GM13976 (cell line): ENCODE results near the gene CCDC73.

Source experiments
- DNase-seq: peaks from one replicate; pipeline ENCODE4 v3.0.0; 2012; ENCODE audit warnings: low spot score
- CTCF ChIP-seq: IDR thresholded peaks from 2 replicates; pipeline ENCODE4 v1.5.1; 2012; ENCODE audit warnings: borderline replicate concordance, mild to moderate bottlenecking; ENCODE audit not compliant: insufficient read depth; ENCODE audit errors: extremely low read depth, missing control alignments, control extremely low read depth
- in situ Hi-C: fragments of 300-500 bp; cut with MboI; formaldehyde crosslinking; loops from one replicate; pipeline ENCODE4 v1.12.0; 2022; ENCODE audit warnings: low sequenced_read_pairs, mixed read lengths, inconsistent platforms; ENCODE audit not compliant: unreplicated experiment

Gene CCDC73

GRCh38 chr11:32794439-32794838 is at the start of gene CCDC73:
Gene CCDC73, minus strand, starts transcription at chr11:32794662. Its CDS starts 34,419 bp downstream, at chr11:32760243.
- no peak for TF ChIP-seq CTCF
- in situ Hi-C loops, result no loop called here

GRCh38 chr11:32843544-32843943 is 49.1 kb upstream of the CCDC73 start:
- TF ChIP-seq CTCF, result no peak
- no peak for DNase-seq
- in situ Hi-C loops, result no loop called here

More at GRCh38 chr11:32794439-32794838, at the start of gene CCDC73:
- no peak for DNase-seq

- no peak for DNase-seq
- in situ Hi-C loops, result no loop called here
- no peak for TF ChIP-seq CTCF
Measured at GRCh38 chr11:32840587-32840986, 46.1 kb upstream of the CCDC73 start.

GRCh38 chr11:32839308-32839707 is 44.8 kb upstream of the CCDC73 start:
- no peak for DNase-seq
- no peak for TF ChIP-seq CTCF
- in situ Hi-C loops, result no loop called here

- in situ Hi-C loops, result no loop called here
- DNase-seq, result no peak
- TF ChIP-seq CTCF, result no peak
Measured at GRCh38 chr11:32838505-32839274, 44.2 kb upstream of the CCDC73 start.

- DNase-seq, result no peak
- in situ Hi-C loops, result no loop called here
- TF ChIP-seq CTCF, result no peak
Measured at GRCh38 chr11:32836946-32837345, 42.5 kb upstream of the CCDC73 start.
